Activated CD4-positive, alpha-beta T cell treated with anti-CD3 and anti-CD28 coated beads for 1 hour (primary cell): ENCODE results near the gene TPD52L2.
"Not testable (repeated sequence)": the region's sequence is repeated elsewhere in the genome, so short reads cannot be mapped to it uniquely, and the experiment has no call there.

Experiments used
- DNase-seq: peaks from one replicate; pipeline ENCODE4 v3.0.0-alpha.2; 2020

The TPD52L2 gene

GRCh38 chr20:63898882-63899558 lies 34.0 kb downstream of the TPD52L2 start:
- no peak for DNase-seq

- DNase-seq, result no peak
Observed at GRCh38 chr20:63900413-63900812, 35.3 kb downstream of the TPD52L2 start.

- no peak for DNase-seq
Observed at GRCh38 chr20:63903796-63904561, 38.9 kb downstream of the TPD52L2 start.

DNA sequence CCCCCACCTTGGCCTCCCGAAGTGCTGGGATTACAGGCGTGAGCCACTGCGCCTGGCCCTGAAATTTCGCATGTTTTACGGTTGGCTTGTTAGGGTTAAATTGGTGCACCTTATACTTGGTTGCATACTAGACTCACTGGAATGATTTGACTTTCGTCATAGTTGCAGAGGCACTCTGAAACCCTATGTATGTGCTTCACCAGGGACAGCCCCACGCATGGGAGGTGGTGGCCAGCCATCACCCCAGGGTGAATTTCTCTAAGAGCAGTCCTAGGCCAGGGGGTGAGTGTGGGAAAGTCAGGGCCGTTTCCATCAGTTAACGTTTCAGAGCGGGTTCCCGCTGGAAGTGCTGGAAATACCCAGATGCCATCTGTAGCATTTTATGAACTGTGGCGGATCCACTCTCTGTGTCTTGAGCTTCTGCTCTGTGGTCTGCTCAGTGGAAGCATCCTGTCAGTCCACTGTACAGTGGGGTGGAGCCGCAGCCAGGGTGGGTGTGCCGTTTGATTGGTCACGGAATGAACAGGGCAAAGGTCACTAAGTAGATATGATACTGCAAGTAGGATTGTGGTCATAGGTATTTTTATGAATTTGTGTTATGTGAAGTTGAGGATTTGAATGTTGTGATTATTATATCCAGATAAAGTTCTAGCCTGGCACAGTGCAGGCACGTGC lies 43.1 kb downstream of the TPD52L2 start:
- DNase-seq, result no peak

GRCh38 chr20:63911176-63911575 lies 46.1 kb downstream of the TPD52L2 start:
- DNase-seq, result no peak

- DNase-seq, result no peak
Observed at GRCh38 chr20:63913768-63914167, 48.7 kb downstream of the TPD52L2 start.

DNA sequence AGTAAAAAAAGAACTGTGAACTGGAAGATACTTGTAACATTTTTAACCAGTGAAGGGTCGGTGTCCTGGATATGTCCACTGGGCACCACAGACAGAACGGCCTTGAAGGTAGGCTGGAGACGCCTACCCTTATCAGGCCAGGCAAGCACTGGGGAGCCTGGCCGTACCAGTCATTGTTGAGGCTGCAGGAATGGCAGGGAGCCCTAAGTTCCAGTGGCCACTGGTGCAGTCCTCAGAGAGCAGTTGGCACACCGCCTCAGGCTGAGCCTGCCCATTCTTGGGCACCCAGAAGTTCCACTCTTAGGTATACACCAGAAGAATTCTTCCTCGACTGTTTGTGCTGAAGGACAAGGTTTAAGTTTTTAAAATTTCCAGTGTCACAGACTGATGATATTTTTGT lies 50.4 kb downstream of the TPD52L2 start:
- DNase-seq, result no peak

GRCh38 chr20:63916371-63916939 lies 51.4 kb downstream of the TPD52L2 start:
- not testable (repeated sequence) for DNase-seq

GRCh38 chr20:63917811-63918210 lies 52.7 kb downstream of the TPD52L2 start:
- no peak for DNase-seq

- no peak for DNase-seq
Observed at GRCh38 chr20:63919130-63919529, 54.1 kb downstream of the TPD52L2 start.

DNA sequence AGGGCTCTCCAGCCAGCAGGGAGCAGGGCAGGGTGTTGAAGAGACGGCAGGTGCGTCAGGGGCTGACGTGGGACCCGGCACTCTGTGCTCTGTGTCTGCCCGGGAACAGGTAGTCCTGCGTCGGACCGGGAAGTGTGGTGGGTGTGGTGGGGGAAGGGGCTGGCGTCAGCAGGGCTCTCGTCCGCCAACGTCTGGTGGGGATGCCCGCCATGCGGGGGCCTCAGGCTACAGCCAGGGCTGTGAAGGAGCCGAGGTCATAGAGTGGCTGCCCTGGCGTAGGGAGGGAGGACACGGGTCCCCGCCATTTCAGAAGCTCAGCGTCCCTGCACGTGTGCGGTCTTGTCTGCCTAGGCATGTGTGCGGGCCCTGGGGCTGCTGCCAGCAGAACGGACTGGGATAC lies 55.2 kb downstream of the TPD52L2 start:
- DNase-seq, result no peak

DNA sequence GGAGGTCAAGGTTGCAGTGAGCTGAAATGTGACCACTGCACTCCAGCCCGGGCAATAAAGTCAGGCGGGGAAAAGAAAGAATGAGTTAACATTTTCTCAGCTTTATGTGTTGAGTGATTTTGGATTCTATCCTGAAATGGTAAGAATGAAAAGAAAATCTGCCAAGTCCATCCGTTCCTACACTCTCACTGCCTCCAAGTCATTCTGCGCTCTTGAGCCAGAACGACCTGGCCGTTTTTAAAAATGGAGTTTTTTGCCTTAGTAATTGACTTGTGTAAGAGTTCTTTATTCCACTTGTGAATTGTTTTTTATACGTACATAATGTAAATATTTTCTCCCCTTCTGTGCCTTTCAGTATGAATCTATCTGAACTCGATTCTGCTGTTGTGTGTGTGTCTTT lies 58.6 kb downstream of the TPD52L2 start:
- no peak for DNase-seq

DNA sequence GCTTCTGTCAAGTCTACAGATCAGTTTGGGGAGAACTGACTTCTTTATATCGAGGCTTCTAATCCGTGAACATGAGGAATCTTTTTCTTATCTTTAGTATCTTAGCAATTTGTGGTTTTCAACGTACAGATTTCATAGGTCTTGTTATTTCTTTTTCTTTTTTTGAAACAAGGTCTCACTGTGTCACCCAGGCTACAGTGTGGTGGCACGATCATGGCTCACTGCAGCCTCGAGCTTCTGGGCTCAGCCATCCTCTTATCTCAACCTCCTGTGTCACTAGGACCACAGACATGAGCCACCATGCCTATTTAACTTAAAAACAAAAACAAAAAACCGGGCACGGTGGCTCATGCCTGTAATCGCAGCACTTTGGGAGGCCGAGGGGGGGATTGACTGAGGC lies 59.2 kb downstream of the TPD52L2 start:
- no peak for DNase-seq

DNA sequence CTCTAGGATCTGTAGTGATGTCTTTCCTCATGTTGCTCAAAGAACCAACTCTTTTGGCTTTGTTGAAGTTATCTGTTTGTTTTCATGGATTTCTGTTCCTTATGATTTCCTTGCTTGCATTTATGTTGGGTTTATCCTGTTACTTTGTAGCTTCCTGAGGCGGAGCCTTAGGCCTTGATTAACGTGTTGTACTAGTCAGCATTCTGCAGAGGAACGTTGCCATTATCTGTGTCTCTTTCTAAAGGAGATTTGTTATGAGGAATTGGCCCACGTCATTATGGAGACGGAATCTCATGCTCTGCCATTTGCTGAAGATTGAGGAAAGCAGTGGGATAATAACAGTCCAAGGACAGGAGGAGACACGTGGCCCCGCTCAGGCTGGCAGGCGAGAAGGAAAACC lies 61.2 kb downstream of the TPD52L2 start:
- DNase-seq, result no peak

DNA sequence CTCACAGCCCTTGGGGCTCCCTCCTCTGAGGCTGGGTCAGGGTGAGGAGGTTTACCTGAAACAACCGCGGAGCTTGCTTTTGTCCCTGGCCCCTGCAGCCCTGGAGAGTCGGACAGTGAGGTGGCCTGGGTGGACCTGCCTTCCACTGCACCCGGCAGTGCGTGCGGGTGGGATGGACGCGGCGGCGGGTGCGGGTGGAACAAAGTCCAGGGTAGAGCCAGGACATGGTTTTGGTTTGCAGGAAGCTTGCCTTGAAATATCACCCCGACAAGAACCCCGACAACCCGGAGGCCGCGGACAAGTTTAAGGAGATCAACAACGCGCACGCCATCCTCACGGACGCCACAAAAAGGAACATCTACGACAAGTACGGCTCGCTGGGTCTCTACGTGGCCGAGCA lies 64.0 kb downstream of the TPD52L2 start:
- no peak for DNase-seq

- DNase-seq, result not testable (repeated sequence)
Observed at GRCh38 chr20:63929473-63929883, 64.4 kb downstream of the TPD52L2 start.

- DNase-seq, result no peak
Observed at GRCh38 chr20:63930971-63931553, 66.0 kb downstream of the TPD52L2 start.

- DNase-seq, result no peak
Observed at GRCh38 chr20:63931735-63932134, 66.7 kb downstream of the TPD52L2 start.

DNA sequence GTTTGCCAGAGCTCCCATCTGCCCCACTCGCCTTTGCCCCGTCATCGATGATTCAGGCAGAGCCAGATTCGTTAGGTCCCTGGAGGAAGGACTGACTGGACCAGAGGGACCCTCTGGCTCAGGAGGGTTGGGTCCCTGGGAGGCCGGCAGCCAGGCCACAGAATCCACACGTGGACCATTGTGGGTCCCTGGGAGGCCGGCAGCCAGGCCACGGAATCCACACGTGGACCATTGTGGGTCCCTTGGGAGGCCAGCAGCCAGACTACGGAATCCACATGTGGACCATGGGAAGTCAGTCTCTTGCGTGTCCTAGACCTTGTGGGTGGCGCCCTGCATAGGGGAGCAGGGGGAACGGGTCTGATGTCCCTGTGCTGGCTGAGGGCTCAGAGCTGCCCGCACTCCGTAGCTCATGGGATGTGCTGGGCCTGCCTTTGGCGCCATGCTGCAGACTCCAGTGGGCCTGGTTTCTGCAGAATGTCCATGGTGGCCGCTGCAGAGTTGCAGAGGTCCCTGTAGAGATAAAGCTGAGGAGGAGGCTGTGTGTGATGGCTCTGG lies 67.6 kb downstream of the TPD52L2 start:
- DNase-seq, result no peak

- DNase-seq, result no peak
Observed at GRCh38 chr20:63933646-63934045, 68.6 kb downstream of the TPD52L2 start.

DNA sequence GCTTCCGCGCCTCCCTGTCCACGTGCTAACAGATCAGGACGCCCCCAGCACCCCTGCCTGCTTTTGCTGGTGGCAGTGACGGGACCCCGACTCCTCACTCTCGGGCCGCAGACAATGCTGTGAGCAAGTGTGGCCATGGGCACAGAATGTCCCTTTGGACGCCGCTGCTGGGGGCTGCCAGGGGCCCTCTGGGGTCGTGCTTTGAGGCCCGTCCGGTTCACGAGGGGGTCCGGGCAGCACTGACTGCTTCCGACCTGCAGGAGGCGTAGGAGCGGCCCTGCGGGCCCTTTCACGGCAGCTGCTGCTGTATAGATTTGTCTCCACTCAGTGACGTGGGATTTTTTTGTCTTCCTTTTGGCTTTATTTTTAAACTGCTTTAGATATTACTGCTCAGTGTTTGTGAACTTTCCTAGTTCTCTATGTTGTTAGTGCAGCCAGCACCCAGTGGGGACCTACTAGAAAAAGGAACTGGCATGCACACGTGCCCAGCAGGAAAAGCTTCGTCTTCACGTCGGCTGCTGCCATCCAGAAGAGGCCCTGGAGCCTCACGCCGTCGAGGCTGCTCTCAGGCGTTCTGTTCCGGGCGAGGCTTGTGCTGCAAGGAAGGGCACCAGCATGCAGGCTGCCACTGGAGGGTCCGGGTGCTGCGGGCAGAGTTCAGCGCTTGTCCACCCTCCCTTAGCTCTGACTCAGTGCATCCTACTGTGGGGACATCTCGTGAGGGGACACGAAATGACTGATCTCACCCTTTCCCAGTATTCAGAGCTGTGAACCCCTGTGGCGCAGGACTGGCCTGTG lies 69.4 kb downstream of the TPD52L2 start:
- DNase-seq, result no peak

- DNase-seq, result no peak
Observed at GRCh38 chr20:63935447-63935846, 70.4 kb downstream of the TPD52L2 start.
